GM10266 (cell line): ENCODE results near the gene DIAPH1.

ENCODE experiments used
- DNase-seq: peaks from one replicate; pipeline ENCODE4 v3.0.0; 2012; ENCODE audit errors: extremely low spot score
- TF ChIP-seq, protein P1 (sequence below): IDR thresholded peaks from 2 replicates; pipeline ENCODE4 v1.5.1; 2012; ENCODE audit warnings: mild to moderate bottlenecking, low read depth; ENCODE audit not compliant: control insufficient read depth, insufficient read depth; ENCODE audit errors: missing control alignments

Gene DIAPH1

DNA sequence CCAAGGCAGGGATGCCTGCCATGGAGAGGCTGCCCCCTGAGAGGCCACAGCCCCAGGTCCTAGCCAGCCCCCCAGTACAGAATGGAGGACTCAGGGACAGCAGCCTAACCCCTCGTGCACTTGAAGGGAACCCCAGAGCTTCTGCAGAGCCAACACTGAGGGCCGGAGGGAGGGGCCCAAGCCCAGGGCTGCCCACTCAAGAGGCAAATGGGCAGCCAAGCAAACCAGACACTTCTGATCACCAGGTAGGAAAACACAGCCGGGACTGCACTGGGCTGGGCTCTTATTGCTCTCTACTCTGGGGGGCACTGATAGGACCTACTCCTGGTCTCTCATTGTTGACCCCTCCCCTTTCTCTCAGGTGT is 21.2 kb upstream of the DIAPH1 start:
- no peak for DNase-seq
- TF ChIP-seq, protein P1, sequence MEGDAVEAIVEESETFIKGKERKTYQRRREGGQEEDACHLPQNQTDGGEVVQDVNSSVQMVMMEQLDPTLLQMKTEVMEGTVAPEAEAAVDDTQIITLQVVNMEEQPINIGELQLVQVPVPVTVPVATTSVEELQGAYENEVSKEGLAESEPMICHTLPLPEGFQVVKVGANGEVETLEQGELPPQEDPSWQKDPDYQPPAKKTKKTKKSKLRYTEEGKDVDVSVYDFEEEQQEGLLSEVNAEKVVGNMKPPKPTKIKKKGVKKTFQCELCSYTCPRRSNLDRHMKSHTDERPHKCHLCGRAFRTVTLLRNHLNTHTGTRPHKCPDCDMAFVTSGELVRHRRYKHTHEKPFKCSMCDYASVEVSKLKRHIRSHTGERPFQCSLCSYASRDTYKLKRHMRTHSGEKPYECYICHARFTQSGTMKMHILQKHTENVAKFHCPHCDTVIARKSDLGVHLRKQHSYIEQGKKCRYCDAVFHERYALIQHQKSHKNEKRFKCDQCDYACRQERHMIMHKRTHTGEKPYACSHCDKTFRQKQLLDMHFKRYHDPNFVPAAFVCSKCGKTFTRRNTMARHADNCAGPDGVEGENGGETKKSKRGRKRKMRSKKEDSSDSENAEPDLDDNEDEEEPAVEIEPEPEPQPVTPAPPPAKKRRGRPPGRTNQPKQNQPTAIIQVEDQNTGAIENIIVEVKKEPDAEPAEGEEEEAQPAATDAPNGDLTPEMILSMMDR: no peak

DNA sequence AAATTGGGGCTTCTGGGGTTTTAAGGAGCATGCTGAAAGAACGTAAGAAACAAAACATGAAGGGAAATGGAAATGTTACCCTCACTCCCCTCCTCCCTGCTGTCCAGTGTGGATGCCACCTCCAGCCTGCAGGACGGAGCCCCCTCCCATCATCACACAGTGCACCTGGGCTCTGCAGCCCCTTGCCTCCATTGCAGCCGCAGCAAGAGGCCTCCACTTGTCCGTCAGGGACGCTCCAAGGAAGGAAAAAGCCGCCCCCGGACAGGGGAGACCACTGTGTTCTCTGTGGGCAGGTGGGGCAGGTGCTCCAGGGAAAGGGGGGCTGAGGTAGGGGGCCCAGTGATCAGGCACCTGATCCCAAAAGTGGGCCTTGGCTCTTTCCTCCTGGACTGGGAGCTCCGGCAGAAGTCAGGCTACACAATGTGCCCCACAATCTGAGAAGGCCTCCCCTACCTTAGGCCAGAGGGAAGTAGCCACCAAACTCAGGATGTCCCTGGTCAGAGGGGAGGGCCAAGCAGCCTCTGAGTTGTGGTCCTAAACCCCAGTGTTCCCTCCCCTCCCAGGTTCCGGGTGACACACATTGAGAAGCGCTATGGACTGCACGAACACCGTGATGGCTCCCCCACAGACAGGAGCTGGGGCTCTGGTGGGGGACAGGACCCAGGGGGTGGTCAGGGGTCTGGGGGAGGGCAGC is 20.7 kb upstream of the DIAPH1 start:
- TF ChIP-seq, protein P1: no peak
- no peak for DNase-seq

DNA sequence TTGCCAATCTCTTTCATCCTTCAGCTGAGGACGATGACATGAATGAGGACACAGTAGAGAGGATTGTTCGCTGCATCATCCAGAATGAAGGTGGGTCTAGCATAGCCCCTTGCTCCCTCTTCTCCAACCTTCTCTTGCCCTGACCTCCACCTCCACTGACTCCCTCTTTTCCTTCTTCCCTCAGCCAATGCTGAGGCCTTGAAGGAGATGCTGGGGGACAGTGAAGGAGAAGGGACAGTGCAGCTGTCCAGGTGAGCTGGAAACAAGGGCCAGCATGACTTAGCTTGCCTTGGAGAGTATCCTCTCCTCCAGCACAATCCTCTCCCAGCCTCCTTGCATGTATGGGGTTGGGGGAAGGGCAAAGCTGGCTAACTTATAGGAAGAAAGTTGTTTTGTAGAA is 20.0 kb upstream of the DIAPH1 start:
- TF ChIP-seq, protein P1: no peak
- DNase-seq: no peak

DNA sequence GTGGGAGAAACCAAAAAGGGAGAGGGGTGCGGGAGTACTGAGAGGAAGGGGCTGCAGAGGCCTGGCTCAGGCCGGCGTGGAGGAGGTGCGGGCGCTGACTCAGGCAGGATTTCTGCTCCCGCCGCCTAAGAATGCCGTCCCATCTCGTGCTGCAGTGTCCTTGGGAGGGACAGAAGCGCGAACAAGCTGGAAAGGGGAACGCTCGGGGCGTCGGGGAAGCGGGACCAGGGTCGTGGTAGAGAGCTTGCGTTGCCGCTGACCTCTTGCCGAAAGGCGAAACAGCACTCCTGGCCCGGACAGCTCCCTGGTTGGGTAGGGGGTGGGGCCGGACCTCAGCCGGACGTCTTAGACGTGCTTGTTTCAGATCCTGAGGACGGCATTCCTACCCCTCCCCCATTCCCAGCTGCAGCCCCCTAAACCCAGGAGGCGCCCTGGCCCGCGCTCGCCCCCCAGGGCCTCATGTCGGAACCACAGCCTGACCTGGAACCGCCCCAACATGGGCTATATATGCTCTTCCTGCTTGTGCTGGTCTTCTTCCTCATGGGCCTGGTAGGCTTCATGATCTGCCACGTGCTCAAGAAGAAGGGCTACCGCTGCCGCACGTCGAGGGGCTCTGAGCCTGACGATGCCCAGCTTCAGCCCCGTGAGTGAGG is 19.1 kb upstream of the DIAPH1 start:
- TF ChIP-seq, protein P1: peak; percentile 49
- DNase-seq: peak; percentile 68

DNA sequence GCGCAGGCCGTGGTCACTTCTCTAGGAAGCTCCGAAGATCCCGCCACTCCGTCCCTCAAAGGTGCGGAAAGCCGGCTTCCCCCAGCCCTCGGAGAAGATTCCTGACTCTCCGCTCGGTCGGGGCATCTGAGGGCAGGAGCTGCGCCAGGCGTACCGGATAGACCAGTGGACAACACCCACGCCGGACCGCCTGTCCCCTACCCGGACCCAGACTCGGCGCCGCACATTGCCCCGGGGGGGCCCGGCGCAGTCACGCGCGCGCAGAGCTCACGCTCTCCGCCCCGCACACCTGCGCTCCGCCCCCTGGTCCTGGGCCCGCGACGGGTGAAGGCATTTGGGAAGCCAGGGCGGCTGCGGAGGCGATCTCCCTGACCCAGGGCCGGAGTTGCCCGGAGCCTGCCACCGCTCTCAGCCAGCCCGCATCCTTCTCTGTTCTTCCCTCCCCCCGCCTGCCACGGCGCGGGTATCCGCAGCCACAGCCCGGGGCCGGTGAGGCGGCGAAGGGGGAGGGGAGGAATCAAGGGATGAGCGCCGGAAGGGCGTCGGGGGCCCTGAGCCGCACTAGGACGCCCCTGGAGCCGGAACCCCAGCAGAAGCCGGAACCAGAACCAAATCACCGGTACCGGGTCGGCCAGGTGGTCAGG is 18.4 kb upstream of the DIAPH1 start:
- TF ChIP-seq, protein P1: no peak
- DNase-seq: no peak

DNA sequence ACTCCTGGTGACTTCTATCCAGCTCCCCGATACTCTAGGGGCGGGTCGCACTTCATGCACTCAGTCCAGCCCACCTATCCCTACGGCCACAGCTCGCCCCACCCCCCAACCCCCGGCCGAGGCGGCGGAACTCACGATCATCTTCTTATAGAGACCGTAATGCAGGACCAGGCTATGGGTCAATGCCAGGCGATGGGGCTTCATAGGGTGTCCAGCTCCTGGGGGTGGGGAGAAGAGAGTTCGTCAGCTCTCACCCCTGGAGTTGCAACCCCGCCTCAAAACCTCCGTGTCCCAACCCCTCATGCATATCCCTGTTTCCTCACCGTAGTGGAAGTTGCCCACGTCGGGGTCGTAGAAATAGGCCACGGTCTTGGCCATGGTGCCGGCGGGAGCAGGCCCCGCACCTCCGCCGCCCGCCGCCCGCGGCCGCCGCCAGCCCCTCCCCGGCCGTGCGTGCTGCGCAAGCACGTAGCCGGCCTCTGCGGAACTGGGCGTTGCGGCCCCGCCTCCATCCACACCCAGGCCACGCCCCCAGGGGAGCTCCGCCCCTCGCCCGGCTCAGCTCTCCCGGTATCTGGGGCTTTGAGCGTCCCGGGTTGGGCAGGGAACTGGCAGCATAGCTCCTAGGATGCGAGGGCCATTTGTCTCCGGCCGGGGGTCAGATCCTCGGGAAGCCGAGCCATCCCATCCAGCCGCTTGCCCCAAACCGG is 17.8 kb upstream of the DIAPH1 start, which contains the start of the genes HDAC3 and RELL2:
TSS of gene HDAC3 (minus strand) at position 437 of the 710 bp plus-strand sequence. CDS start at position 378, 59 bp downstream.
TSS of gene RELL2 (plus strand) at position 585 of the 710 bp plus-strand sequence. CDS start 1,229 bp downstream, outside the sequence.
- DNase-seq: peak; percentile 97

More for the DNA sequence above, 17.8 kb upstream of the DIAPH1 start, which contains the start of the genes HDAC3 and RELL2:
- TF ChIP-seq, protein P1: no peak
